GM19372 (cell line): ENCODE data around the gene GPR45.

Experiments used
- ATAC-seq: cut with Tn5 transposase; IDR thresholded peaks from one replicate; pipeline ENCODE4 v1.9.1; 2021; ENCODE audit warnings: mild to moderate bottlenecking, low read depth, moderate library complexity; ENCODE audit not compliant: unreplicated experiment

GPR45 gene, protein sequence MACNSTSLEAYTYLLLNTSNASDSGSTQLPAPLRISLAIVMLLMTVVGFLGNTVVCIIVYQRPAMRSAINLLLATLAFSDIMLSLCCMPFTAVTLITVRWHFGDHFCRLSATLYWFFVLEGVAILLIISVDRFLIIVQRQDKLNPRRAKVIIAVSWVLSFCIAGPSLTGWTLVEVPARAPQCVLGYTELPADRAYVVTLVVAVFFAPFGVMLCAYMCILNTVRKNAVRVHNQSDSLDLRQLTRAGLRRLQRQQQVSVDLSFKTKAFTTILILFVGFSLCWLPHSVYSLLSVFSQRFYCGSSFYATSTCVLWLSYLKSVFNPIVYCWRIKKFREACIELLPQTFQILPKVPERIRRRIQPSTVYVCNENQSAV

DNA sequence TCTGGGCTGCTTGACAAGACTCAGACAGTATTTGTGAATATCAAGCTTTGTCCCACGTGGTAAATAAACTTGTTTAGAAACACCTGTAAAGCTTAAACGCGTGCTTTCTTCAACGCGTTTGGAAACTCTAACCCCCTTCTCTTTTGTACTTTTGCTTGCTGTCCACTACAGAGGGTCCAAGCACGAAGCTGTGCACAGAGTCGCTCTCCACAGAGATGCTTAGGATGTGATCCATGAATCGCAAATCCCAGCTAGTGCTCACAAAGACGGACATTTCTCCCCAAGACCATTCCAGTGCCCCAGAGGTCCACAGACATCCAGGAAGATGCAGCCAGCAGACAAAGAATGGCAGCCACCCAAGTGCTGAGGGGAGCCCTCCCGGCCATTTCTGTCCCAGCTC, at the start of gene GPR45:
Gene GPR45 (plus strand): TSS at position 301 of the 400 bp plus-strand sequence. CDS start 116 bp downstream, outside the sequence.
- no peak for ATAC-seq

DNA sequence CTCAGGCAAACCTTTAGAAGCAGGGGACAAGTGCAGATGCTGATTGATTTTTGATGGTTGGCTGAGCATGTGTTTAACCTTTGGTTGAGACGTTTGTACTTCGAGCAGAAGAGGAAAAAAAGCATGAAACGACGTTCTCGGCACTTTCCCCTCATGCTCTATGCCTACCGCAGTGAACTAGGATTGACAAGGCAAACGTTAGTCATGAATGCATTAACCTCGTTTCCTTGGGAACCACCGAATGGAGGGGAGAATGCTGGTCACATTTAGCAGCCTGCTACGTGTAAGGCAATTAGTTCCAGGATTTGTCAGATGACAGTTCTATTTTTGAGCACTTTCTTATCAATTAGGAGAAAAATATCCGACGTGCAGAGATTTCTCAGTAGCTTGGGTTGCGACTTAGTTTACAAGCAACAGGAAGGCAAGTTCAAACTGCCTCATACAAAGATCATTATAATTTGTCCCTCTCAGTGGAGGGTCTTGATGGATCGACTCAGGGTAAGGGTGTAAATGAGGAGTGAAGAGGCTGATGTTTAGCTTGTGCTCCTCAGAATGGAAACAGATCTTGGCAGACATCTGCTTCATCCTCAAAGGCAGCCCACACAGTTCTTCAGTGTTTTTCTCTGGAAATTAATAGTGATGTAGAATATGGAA, 47.4 kb upstream of the GPR45 start:
- no peak for ATAC-seq

DNA sequence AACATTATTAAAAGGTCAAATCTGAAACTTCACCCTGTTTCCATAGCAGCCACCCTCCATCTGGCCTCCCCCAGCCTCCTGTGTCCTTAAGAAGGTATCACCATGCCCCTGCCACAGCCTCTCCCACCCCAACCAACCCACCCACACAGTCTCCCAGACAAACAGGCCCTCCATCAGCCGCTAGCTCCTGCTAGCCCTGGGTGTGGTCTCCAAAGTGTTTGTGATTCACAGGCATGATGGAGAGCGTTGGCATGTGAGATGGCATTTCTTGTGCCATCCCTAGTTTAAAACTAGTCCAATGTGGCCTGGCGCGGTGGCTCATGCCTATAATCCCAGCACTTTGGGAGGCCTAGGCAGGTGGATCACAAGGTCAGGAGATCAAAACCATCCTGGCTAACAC, 44.9 kb upstream of the GPR45 start:
- ATAC-seq = no peak

GRCh38 chr2:105215586-105216192, 25.9 kb upstream of the GPR45 start:
- no peak for ATAC-seq

- no peak for ATAC-seq
Measured at GRCh38 chr2:105220604-105221003, 20.9 kb upstream of the GPR45 start.

DNA sequence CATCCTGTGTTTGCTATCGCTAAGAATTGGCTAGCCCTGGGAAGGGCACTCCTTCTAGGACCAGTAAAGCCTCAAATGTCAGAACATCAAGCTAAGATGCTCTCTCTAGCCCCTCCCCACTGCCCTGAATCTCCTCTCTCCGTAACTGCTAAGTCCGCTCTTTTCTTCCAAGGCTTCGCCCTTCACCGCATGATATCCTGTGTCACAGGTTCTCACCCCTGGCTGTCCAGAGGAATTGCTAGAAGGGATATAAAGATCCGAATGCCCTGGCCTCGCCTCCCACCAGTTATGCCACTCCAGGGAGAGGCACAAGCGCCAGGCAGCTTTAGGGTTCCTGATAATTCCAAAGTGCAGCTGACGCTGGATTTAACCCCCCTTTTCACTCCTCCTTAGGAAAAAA, 17.1 kb upstream of the GPR45 start:
- no peak for ATAC-seq

- ATAC-seq = no peak
Measured at GRCh38 chr2:105231232-105231619, 10.3 kb upstream of the GPR45 start.

DNA sequence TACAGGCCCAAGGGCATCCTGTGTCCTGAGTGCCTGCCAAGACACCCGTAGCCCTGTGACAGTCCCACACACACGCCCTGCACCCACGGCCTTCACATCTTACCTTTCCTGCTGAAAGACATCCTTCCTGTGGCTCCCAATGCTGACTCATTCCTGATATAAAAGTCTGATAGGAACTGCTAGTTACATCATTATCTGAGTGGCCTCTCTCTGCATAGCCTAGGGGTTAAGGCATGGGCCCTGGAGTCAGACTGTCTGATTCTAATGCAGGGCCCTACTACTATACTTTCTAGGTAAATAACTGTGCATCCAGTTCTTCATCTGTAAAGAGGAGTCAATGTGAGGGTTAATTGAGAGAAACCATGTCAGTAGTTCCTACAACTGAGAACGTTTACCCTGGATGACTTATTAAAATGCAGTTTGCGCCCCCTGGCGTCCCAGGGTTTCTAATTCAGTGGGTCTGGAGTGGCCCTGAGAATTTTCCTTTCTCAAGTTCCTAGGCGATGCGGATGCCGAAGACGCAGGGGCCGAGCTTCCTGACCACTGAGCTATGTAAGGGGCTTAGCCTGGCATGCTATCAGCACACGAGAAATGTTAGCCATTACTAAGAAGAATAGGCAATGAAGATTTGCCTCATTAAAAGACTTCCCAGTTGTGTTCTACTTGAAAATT, 6.0 kb upstream of the GPR45 start:
- ATAC-seq = peak; percentile 55

- no peak for ATAC-seq
Measured at GRCh38 chr2:105236060-105236424, 5.5 kb upstream of the GPR45 start.

- no peak for ATAC-seq
Measured at GRCh38 chr2:105237045-105237765, 4.3 kb upstream of the GPR45 start.

DNA sequence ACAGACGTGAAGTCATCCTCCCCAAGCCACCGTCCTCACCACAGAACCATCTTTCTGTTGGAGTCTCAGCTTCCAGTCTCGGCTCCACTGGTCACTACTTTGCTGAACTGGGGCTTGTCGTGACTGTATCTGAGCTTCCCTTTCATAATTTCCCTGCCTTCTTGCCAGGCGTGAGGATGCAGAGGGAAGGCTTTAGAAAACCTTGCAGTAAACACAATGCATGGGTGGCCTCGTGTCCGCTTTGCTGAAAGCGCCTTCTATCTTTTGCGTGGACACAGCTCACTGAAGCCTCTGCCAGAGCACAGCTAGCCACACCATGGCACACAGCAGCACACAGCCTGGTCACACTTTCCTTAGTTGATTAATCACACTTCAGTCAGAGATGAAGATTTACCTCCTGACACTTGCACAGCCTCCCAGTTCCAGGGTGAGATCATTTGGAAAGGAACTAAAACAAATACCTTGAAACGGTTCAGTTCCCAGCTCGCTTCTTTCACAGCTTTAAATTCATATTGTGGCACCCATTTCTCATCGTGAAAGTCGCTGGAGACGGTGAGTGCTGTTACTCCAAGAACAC, 2.8 kb upstream of the GPR45 start:
- ATAC-seq = no peak

- ATAC-seq = no peak
Measured at GRCh38 chr2:105239924-105240323, 1.6 kb upstream of the GPR45 start.

DNA sequence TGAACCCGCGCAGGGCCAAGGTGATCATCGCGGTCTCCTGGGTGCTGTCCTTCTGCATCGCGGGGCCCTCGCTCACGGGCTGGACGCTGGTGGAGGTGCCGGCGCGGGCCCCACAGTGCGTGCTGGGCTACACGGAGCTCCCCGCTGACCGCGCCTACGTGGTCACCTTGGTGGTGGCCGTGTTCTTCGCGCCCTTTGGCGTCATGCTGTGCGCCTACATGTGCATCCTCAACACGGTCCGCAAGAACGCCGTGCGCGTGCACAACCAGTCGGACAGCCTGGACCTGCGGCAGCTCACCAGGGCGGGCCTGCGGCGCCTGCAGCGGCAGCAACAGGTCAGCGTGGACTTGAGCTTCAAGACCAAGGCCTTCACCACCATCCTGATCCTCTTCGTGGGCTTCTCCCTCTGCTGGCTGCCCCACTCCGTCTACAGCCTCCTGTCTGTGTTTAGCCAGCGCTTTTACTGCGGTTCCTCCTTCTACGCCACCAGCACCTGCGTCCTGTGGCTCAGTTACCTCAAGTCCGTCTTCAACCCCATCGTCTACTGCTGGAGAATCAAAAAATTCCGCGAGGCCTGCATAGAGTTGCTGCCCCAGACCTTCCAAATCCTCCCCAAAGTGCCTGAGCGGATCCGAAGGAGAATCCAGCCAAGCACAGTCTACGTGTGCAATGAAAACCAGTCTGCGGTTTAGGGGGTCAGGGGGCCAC, 897 bp downstream of the GPR45 start:
- no peak for ATAC-seq

DNA sequence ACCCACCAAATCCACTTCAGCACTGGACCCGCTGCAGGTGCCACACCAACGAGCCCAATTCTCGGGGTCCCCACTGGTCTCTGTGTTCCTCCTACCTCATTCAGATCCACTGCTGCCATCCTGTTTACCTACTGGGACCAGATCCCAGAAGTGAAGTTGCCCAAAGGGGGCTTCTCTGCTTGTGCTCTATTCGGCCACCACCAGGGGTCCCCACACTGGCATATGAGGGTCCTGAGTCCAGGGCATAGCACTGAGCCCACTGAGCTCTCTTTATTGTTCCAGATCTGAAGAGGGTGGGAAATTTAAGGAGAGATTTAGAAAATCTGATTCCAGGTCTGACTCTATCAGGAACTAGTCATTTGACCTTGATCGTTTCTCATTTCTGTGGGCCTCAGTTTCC, 2.4 kb downstream of the GPR45 start:
- no peak for ATAC-seq

DNA sequence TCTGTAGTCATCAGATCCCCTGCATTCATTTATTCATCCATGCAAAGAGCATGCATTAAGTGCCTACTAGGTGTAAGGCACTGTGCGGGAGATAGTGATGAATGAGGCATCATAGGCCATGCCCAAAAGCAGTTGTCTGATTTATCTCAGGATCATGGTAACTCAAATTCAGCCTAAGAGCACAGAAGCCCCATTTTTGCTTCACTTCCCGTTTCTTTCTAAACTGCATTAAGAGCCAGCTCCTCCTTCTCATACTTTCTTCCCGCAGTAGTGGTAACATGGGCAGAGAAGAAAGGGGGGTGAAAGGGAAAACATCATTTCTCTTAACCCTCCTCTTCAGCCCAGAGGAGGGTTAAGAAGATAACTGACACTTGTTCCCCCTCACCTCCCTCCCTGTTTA, 2.9 kb downstream of the GPR45 start:
- ATAC-seq = no peak

GRCh38 chr2:105248316-105249070, 7.0 kb downstream of the GPR45 start:
- no peak for ATAC-seq

DNA sequence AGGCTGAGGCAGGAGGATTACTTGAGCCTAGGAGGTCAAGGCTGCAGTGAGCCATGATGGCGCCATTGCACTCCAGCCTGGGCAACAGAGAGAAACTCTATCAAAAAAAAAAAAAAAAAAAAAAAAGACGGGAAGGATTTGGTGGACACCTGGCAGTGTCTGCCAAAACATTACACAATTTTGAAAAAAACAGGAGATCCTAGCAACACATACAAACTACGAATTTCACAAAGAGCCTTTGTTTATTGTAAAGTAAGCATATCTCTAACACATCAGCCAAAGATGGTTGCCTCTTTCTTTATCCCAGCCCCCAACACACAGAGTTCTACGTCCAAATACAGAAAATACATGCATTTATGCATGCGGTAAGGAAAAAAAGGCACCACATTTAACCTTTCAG, 7.6 kb downstream of the GPR45 start:
- no peak for ATAC-seq

DNA sequence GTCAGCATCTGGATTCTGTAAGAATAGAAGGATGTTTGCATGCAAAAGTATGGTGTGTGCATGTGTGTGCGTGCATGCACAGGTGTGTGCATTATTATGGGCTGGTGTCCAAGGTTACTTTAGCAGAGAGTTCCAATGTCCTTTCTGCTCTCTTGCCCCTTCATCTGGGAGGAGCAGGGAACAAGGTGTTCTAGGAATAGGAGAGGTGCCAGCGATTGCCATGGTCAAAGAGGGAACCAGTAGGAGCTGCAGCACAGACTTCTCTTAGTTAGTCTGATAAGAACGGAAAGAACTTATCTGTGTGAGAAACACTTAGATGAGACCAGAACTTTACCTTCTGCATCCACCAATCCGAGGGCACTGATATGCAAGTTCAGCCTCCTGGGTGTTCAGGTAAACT, 8.3 kb downstream of the GPR45 start:
- ATAC-seq = no peak
